Uterus (tissue), 2 donors: ENCODE results near the gene LYRM7.

ENCODE experiments used
- POLR2A ChIP-seq, 2 donors: fragments of 450-650 bp; IDR thresholded peaks; one replicate each; pipeline ENCODE4 v1.6.1; 2016; ENCODE audit warnings: antibody characterized with exemption in 2 of 2, mild to moderate bottlenecking in 1 of 2, moderate library complexity in 1 of 2
- TF ChIP-seq, protein P1 (sequence below), 4 experiments: fragments of 200-600 bp in 2 of 4; fragments of 450-650 bp in 2 of 4; sonication (generic) in 2 of 4; IDR thresholded peaks; one replicate each; pipeline ENCODE4 v1.5.1; 2016 to 2019; ENCODE audit warnings: antibody characterized with exemption in 4 of 4, mild to moderate bottlenecking in 2 of 4, moderate library complexity in 1 of 4

DNA sequence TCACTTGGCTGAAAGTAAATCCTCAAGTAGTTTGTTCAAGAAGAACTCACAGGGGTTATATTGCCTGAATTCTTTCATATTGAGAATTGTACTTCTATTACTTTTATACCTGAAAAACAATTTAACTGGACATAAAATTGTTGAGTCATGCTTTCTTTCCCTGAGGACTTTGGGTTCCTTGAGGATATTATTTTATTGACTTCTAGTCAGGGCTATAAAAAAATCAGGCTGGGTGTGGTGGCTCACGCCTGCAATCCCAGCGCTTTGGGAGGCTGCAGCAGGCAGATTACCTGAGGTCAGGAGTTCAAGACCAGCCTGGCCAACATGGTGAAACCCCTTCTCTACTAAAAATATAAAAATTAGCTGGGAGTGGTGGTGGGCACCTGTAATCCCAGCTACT lies 75.2 kb downstream of the LYRM7 start:
- TF ChIP-seq, protein P1, sequence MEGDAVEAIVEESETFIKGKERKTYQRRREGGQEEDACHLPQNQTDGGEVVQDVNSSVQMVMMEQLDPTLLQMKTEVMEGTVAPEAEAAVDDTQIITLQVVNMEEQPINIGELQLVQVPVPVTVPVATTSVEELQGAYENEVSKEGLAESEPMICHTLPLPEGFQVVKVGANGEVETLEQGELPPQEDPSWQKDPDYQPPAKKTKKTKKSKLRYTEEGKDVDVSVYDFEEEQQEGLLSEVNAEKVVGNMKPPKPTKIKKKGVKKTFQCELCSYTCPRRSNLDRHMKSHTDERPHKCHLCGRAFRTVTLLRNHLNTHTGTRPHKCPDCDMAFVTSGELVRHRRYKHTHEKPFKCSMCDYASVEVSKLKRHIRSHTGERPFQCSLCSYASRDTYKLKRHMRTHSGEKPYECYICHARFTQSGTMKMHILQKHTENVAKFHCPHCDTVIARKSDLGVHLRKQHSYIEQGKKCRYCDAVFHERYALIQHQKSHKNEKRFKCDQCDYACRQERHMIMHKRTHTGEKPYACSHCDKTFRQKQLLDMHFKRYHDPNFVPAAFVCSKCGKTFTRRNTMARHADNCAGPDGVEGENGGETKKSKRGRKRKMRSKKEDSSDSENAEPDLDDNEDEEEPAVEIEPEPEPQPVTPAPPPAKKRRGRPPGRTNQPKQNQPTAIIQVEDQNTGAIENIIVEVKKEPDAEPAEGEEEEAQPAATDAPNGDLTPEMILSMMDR (IDR thresholded peaks at IDR 0.05), result no peak
- no peak for TF ChIP-seq POLR2A (IDR thresholded peaks at IDR 0.05)
